ENCODE data around the gene SMIM23.

Gene SMIM23

GRCh38 chr5:171783051-171783450, 2.6 kb upstream of the SMIM23 start:
- no peak for TF ChIP-seq FOXK2 (IDR thresholded peaks at IDR 0.05)
- TF ChIP-seq ZNF384 (IDR thresholded peaks at IDR 0.05) = no peak
- TF ChIP-seq ELF4 (IDR thresholded peaks at IDR 0.05) = no peak
- TF ChIP-seq LEF1 (IDR thresholded peaks at IDR 0.05; ENCODE audit: borderline replicate concordance) = no peak
- TF ChIP-seq, protein P1, sequence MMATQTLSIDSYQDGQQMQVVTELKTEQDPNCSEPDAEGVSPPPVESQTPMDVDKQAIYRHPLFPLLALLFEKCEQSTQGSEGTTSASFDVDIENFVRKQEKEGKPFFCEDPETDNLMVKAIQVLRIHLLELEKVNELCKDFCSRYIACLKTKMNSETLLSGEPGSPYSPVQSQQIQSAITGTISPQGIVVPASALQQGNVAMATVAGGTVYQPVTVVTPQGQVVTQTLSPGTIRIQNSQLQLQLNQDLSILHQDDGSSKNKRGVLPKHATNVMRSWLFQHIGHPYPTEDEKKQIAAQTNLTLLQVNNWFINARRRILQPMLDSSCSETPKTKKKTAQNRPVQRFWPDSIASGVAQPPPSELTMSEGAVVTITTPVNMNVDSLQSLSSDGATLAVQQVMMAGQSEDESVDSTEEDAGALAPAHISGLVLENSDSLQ (IDR thresholded peaks at IDR 0.05) = no peak
- TF ChIP-seq L3MBTL2 (conservative IDR thresholded peaks at IDR 0.05) = no peak
- TF ChIP-seq SP1 (IDR thresholded peaks at IDR 0.05) = no peak
- TF ChIP-seq NFRKB (IDR thresholded peaks at IDR 0.05) = no peak
- TF ChIP-seq SUZ12 (IDR thresholded peaks at IDR 0.05) = no peak
- TF ChIP-seq ARNT (IDR thresholded peaks at IDR 0.05) = no peak
- no peak for TF ChIP-seq CTBP1 (IDR thresholded peaks at IDR 0.05; ENCODE audit: borderline replicate concordance)
- DNase-seq (ENCODE audit: extremely low spot score) = no peak
- POLR2A ChIA-PET = no interaction called here
- CTCF ChIA-PET = no interaction called here

- DNase-seq (ENCODE audit: extremely low spot score) = no peak
- TF ChIP-seq FOXM1 (IDR thresholded peaks at IDR 0.05; ENCODE audit: borderline replicate concordance) = no peak
- no peak for TF ChIP-seq SP1 (IDR thresholded peaks at IDR 0.05)
- TF ChIP-seq ARNT (IDR thresholded peaks at IDR 0.05) = no peak
- TF ChIP-seq LEF1 (IDR thresholded peaks at IDR 0.05; ENCODE audit: borderline replicate concordance) = no peak
- no peak for TF ChIP-seq ELF4 (IDR thresholded peaks at IDR 0.05)
- no peak for TF ChIP-seq FOXA1 (IDR thresholded peaks at IDR 0.05)
- TF ChIP-seq HDGF (IDR thresholded peaks at IDR 0.05; ENCODE audit: borderline replicate concordance) = no peak
- TF ChIP-seq, protein P1 (IDR thresholded peaks at IDR 0.05) = no peak
- no peak for TF ChIP-seq SUZ12 (IDR thresholded peaks at IDR 0.05)
- TF ChIP-seq CTBP1 (IDR thresholded peaks at IDR 0.05; ENCODE audit: borderline replicate concordance) = no peak
- TF ChIP-seq BHLHE40 (IDR thresholded peaks at IDR 0.05; ENCODE audit: borderline replicate concordance) = no peak
- TF ChIP-seq NFRKB (IDR thresholded peaks at IDR 0.05) = no peak
- no peak for TF ChIP-seq ZNF384 (IDR thresholded peaks at IDR 0.05)
- ChIA-PET POLR2A (no interaction called here), CTCF (interaction anchor here (0.6 kb wide), 1 partner anchor 21 kb away, joined by 3 read pairs; no protein-coding TSS in a partner anchor)
Observed at GRCh38 chr5:171789353-171789752, 3.7 kb downstream of the SMIM23 start.

GRCh38 chr5:171790408-171790807, 4.8 kb downstream of the SMIM23 start:
- POLR2A ChIA-PET = no interaction called here
- CTCF ChIA-PET = no interaction called here
- TF ChIP-seq ARNT (IDR thresholded peaks at IDR 0.05) (no peak), ELF4 (IDR thresholded peaks at IDR 0.05) (no peak), HDGF (IDR thresholded peaks at IDR 0.05; ENCODE audit: borderline replicate concordance) (no peak)
- TF ChIP-seq, protein P1 (IDR thresholded peaks at IDR 0.05) = no peak
- no peak for DNase-seq (ENCODE audit: extremely low spot score)

DNA sequence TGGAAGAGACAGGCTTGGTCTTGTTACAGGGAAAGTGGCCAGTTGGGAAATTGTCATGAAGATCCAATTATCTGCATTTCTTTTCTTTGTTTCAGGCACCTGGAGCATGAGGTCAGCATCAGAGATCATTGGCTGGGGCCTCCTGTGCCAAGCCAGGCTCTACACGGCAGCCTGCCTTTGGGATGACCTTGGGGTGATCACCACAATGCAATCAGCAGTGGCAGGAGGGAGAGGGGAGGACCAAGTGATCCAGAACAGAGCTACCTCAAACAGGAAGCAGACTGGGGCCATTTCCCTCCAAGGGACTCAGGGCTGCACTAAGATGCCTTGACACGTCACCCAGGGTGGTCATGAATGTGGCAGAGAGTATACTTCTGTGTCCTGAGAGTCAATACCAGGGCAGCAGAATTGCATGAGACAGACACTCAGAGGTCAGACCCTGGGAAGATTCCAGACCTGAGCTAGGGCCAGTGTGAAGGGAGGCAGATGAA, 8.9 kb downstream of the SMIM23 start:
- DNase-seq (ENCODE audit: extremely low spot score) = no peak
- ChIA-PET POLR2A (no interaction called here), CTCF (no interaction called here)
- no peak for TF ChIP-seq LEF1 (IDR thresholded peaks at IDR 0.05; ENCODE audit: borderline replicate concordance)
- no peak for TF ChIP-seq L3MBTL2 (conservative IDR thresholded peaks at IDR 0.05)
- no peak for TF ChIP-seq FOXA1 (IDR thresholded peaks at IDR 0.05)
- TF ChIP-seq NFRKB (IDR thresholded peaks at IDR 0.05) = no peak
- no peak for TF ChIP-seq ELF4 (IDR thresholded peaks at IDR 0.05)
- TF ChIP-seq HDGF (IDR thresholded peaks at IDR 0.05; ENCODE audit: borderline replicate concordance) = no peak
- TF ChIP-seq, protein P1 (IDR thresholded peaks at IDR 0.05) = no peak
- TF ChIP-seq FOXM1 (IDR thresholded peaks at IDR 0.05; ENCODE audit: borderline replicate concordance) = no peak
- TF ChIP-seq FOXK2 (IDR thresholded peaks at IDR 0.05) = no peak
- TF ChIP-seq CTBP1 (IDR thresholded peaks at IDR 0.05; ENCODE audit: borderline replicate concordance) = no peak
- TF ChIP-seq BHLHE40 (IDR thresholded peaks at IDR 0.05; ENCODE audit: borderline replicate concordance) = no peak
- no peak for TF ChIP-seq SP1 (IDR thresholded peaks at IDR 0.05)
- TF ChIP-seq ARNT (IDR thresholded peaks at IDR 0.05) = no peak
- TF ChIP-seq SUZ12 (IDR thresholded peaks at IDR 0.05) = no peak
- TF ChIP-seq TARDBP (IDR thresholded peaks at IDR 0.05) = no peak
- TF ChIP-seq ZNF384 (IDR thresholded peaks at IDR 0.05) = no peak

DNA sequence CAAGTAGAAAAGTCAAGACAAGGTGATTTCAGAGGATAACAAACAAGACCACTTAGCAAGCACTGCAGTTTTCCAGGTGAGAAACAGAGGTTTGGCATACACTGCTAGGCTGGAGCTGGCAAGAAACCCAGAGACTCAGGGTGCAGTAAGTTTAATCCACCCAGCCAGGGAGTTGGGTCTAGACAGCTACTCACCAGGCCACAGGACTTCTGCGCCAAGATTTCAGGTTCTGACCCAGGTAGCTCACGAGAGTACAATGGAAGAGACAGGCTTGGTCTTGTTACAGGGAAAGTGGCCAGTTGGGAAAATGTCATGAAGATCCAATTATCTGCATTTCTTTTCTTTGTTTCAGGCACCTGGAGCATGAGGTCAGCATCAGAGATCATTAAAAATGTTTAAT, 9.8 kb downstream of the SMIM23 start:
- ChIA-PET POLR2A (no interaction called here), CTCF (interaction anchor here (0.6 kb wide), 1 partner anchor 210 kb away, joined by 4 read pairs; no protein-coding TSS in a partner anchor)
- TF ChIP-seq ELF4 (IDR thresholded peaks at IDR 0.05) (no peak), NFRKB (IDR thresholded peaks at IDR 0.05) (no peak), HDGF (IDR thresholded peaks at IDR 0.05; ENCODE audit: borderline replicate concordance) (no peak), FOXM1 (IDR thresholded peaks at IDR 0.05; ENCODE audit: borderline replicate concordance) (no peak), SUZ12 (IDR thresholded peaks at IDR 0.05) (no peak), L3MBTL2 (conservative IDR thresholded peaks at IDR 0.05) (no peak), LEF1 (IDR thresholded peaks at IDR 0.05; ENCODE audit: borderline replicate concordance) (no peak), ARNT (IDR thresholded peaks at IDR 0.05) (no peak), SP1 (IDR thresholded peaks at IDR 0.05) (no peak), CTBP1 (IDR thresholded peaks at IDR 0.05; ENCODE audit: borderline replicate concordance) (no peak), BHLHE40 (IDR thresholded peaks at IDR 0.05; ENCODE audit: borderline replicate concordance) (no peak), FOXK2 (IDR thresholded peaks at IDR 0.05) (no peak), FOXA1 (IDR thresholded peaks at IDR 0.05) (no peak), TARDBP (IDR thresholded peaks at IDR 0.05) (no peak), ZNF384 (IDR thresholded peaks at IDR 0.05) (no peak)
- no peak for DNase-seq (ENCODE audit: extremely low spot score)

DNA sequence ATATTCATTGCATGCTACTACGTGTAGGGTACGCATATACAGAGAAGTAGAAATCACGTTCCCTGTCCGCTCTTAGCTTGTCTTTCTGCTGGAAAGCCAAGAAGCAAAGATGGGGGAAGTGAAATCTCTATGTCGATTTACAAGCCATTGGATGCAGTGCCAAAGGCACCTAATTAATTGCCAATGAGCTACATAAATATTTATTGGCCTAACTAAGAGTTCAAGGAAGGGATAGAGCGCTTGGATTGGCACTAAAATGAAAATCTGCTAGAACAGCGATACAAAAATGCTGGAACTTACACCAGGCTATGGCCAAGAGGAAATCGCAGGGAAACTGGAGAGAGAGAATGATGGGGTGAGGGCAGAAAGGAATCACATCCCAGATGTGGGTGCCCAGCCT, 10.8 kb downstream of the SMIM23 start:
- DNase-seq (ENCODE audit: extremely low spot score) = no peak
- POLR2A ChIA-PET = no interaction called here
- no peak for TF ChIP-seq ARNT (IDR thresholded peaks at IDR 0.05)
- TF ChIP-seq TARDBP (IDR thresholded peaks at IDR 0.05) = no peak
- TF ChIP-seq ELF4 (IDR thresholded peaks at IDR 0.05) = no peak
- TF ChIP-seq FOXA1 (IDR thresholded peaks at IDR 0.05) = no peak
- no peak for TF ChIP-seq FOXM1 (IDR thresholded peaks at IDR 0.05; ENCODE audit: borderline replicate concordance)
- TF ChIP-seq, protein P1 (IDR thresholded peaks at IDR 0.05) = no peak
- no peak for TF ChIP-seq NFRKB (IDR thresholded peaks at IDR 0.05)
- no peak for TF ChIP-seq HDGF (IDR thresholded peaks at IDR 0.05; ENCODE audit: borderline replicate concordance)
- no peak for TF ChIP-seq CTBP1 (IDR thresholded peaks at IDR 0.05; ENCODE audit: borderline replicate concordance)
- no peak for TF ChIP-seq SUZ12 (IDR thresholded peaks at IDR 0.05)
- TF ChIP-seq L3MBTL2 (conservative IDR thresholded peaks at IDR 0.05) = no peak
- no peak for TF ChIP-seq ZNF384 (IDR thresholded peaks at IDR 0.05)
- TF ChIP-seq SP1 (IDR thresholded peaks at IDR 0.05) = no peak
- TF ChIP-seq FOXK2 (IDR thresholded peaks at IDR 0.05) = no peak
- TF ChIP-seq LEF1 (IDR thresholded peaks at IDR 0.05; ENCODE audit: borderline replicate concordance) = no peak
- TF ChIP-seq BHLHE40 (IDR thresholded peaks at IDR 0.05; ENCODE audit: borderline replicate concordance) = no peak
- CTCF ChIA-PET = no interaction called here

All from HEK293T (cell line).